Breast epithelium (tissue), 4 donors: ENCODE results near the gene HEG1. TPM values are rescaled to one million over a fixed set of nuclear protein-coding genes. Genes with fewer than 3 reads are reported as not detected.

ENCODE experiments used
- DNase-seq, 2 donors: peaks; one replicate each; pipeline ENCODE4 v3.0.0-alpha.2; 2019; ENCODE audit warnings: low spot score in 2 of 2
- H3K27ac ChIP-seq, 2 donors: fragments of 200-600 bp; sonication (generic) in 1 of 2; one replicate each; pipeline ENCODE4 v1.5.1; 2016 to 2019; ENCODE audit warnings: mild to moderate bottlenecking in 1 of 2
- H3K27me3 ChIP-seq, 2 donors: fragments of 200-600 bp; sonication (generic) in 1 of 2; one replicate each; pipeline versions ENCODE4 v1.5.1 to v1.6.0; 2017 to 2019; ENCODE audit warnings: control low read depth in 1 of 2, mild to moderate bottlenecking in 1 of 2
- H3K36me3 ChIP-seq: fragments of 200-600 bp; one replicate; pipeline ENCODE4 v1.5.1; 2019
- H3K4me1 ChIP-seq, 2 donors: fragments of 200-600 bp; sonication (generic); one replicate each; pipeline ENCODE4 v1.5.1; 2016 to 2019; ENCODE audit warnings: control low read depth in 1 of 2
- H3K4me3 ChIP-seq, 3 donors: fragments of 200-600 bp; sonication (generic); 1 replicate in 2 of 3; 2 replicates in 1 of 3; pipeline ENCODE4 v1.5.1; 2016 to 2019; ENCODE audit warnings: mild to moderate bottlenecking in 3 of 3, moderate library complexity in 2 of 3
- H3K9me3 ChIP-seq, 2 donors: fragments of 200-600 bp; sonication (generic) in 1 of 2; one replicate each; pipeline ENCODE4 v1.5.1; 2016 to 2019; ENCODE audit warnings: control low read depth in 1 of 2
- POLR2A ChIP-seq: fragments of 450-650 bp; IDR thresholded peaks from one replicate; pipeline ENCODE4 v1.6.1; 2016; ENCODE audit warnings: antibody characterized with exemption, mild to moderate bottlenecking, moderate library complexity
- POLR2AphosphoS5 ChIP-seq, 3 donors: sonication (generic); formaldehyde crosslinking; IDR thresholded peaks; one replicate each; pipeline ENCODE4 v1.6.1; 2017; ENCODE audit warnings: antibody characterized with exemption in 3 of 3
- intact Hi-C: fragments of 100-400 bp; cut with DNase I; formaldehyde crosslinking; loops from one replicate; pipeline ENCODE4 v1.15.1; 2023; ENCODE audit warnings: low total_unique reads
- total RNA-seq, 3 donors: library from RNA; depleted of rRNA; stranded (reverse); fragments of >200 nt; gene quantifications; one replicate each; pipeline ENCODE4 v1.1.0, GENCODE V29; 2016
- TF ChIP-seq, protein P1 (sequence below), 3 donors: fragments of 450-650 bp; IDR thresholded peaks; one replicate each; pipeline ENCODE4 v1.5.1; 2016 to 2017; ENCODE audit warnings: antibody characterized with exemption in 3 of 3, mild to moderate bottlenecking in 3 of 3, moderate library complexity in 3 of 3

HEG1 gene
- total RNA-seq, 3 donors from 2014 or later, result 36.0 to 45.9 (median 45.1) TPM

DNA sequence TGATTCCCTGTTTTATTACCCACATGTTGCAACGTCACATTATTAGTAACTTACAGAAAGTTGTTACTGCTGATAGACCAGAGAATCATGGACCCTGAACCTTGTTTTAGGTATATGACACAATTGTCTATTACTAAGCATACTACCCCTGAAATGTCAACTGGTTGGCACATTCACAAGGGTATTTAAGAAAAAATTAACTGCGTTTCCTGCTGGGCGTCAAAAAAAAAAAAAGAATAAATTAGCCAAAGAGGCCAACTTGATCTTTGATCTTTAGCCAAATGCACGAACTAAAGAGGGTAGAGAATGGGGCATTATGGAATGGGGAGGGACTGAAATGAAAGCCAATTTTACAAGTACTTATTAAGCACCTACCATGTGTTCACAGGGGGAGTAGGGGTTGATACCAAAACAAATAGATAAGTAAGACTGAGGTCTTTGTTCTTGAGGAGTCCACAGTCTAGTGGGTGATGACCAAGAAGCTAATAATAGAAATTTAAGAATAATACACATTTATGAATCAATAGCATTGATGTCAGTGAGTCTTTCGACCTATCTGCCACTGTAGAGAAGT lies 103.4 kb downstream of the HEG1 start:
- intact Hi-C loops, result no loop called here
- DNase-seq, result no peak
- TF ChIP-seq POLR2AphosphoS5 (IDR thresholded peaks at IDR 0.05), result no peak
- no peak for TF ChIP-seq POLR2A
- TF ChIP-seq, protein P1, sequence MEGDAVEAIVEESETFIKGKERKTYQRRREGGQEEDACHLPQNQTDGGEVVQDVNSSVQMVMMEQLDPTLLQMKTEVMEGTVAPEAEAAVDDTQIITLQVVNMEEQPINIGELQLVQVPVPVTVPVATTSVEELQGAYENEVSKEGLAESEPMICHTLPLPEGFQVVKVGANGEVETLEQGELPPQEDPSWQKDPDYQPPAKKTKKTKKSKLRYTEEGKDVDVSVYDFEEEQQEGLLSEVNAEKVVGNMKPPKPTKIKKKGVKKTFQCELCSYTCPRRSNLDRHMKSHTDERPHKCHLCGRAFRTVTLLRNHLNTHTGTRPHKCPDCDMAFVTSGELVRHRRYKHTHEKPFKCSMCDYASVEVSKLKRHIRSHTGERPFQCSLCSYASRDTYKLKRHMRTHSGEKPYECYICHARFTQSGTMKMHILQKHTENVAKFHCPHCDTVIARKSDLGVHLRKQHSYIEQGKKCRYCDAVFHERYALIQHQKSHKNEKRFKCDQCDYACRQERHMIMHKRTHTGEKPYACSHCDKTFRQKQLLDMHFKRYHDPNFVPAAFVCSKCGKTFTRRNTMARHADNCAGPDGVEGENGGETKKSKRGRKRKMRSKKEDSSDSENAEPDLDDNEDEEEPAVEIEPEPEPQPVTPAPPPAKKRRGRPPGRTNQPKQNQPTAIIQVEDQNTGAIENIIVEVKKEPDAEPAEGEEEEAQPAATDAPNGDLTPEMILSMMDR (IDR thresholded peaks at IDR 0.05), result no peak

DNA sequence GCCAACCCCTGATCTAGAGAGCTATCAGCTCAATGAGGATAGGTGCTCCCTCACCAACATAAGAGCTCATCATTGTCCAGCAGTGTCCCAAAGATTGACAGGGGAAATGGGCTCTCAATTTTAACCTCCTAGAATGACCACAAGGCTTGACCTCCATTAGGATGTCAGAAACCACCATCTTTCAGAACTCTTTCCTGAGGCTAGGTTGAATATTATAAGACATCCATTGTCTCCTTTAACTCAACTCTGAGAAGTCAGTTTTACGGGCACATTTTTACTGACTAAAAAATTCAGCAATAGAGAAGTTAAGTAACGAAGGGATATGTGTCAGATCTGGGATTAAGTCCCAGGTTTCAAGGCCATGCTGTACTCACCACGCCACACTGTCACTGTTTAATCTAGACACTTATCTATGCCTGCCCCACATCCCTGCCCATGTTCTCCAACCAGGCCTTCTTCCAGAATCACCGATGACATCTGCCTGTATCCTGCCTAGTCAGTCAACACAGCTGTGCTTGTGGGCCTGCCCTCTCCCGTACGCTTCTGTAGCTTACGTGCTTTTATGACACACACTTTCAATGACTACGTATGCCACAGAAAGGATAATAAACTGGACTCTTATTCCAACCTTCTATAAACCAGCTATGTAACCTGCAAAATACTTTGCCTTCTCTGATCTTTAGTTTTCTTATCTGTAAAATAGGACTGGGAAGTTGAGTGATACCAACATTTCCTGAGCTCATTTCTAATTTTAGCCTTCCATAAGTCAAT lies 104.1 kb downstream of the HEG1 start:
- H3K4me1 ChIP-seq, result no peaks in the 10 kb centered on the region
- no peaks in the 10 kb centered on the region for H3K36me3 ChIP-seq
- no peak overlapping the region for H3K27ac ChIP-seq
- H3K27me3 ChIP-seq, result no peaks in the 10 kb centered on the region
- intact Hi-C loops, result no loop called here
- H3K9me3 ChIP-seq, result no peaks in the 10 kb centered on the region
- TF ChIP-seq POLR2A (no peak), POLR2AphosphoS5 (IDR thresholded peaks at IDR 0.05) (no peak)
- TF ChIP-seq, protein P1 (IDR thresholded peaks at IDR 0.05), result no peak
- no peak for DNase-seq
- no peak overlapping the region for H3K4me3 ChIP-seq

More for the DNA sequence above, 103.4 kb downstream of the HEG1 start:
- Histone ChIP-seq H3K27me3 (no peaks in the 10 kb centered on the region), H3K9me3 (no peaks in the 10 kb centered on the region), H3K36me3 (no peaks in the 10 kb centered on the region), H3K27ac (no peak overlapping the region), H3K4me1 (no peaks in the 10 kb centered on the region), H3K4me3 (no peak overlapping the region)

DNA sequence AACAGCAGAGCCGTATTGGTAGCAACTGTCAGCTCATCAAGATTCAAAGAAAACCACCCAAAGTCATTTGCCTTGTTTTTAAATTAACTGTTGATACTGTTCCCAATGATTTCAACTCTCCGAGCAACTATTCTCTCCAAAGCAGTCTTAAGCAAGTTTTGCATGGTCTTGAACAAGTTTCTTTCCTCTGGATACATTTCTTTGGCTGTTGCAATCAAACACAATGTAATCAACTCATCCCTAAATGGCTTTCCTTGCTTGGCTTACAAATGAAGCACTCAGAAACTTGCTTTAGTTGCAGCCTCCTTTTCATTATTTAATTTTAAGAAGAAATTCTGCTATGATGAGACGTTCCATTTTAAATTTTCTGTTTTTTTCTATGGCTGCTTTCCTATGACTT lies 105.8 kb downstream of the HEG1 start:
- Histone ChIP-seq H3K27ac (no peak overlapping the region), H3K27me3 (no peaks in the 10 kb centered on the region), H3K36me3 (no peaks in the 10 kb centered on the region), H3K4me1 (no peaks in the 10 kb centered on the region), H3K4me3 (no peak overlapping the region), H3K9me3 (no peaks in the 10 kb centered on the region)
- intact Hi-C loops, result no loop called here
- DNase-seq, result no peak
- no peak for TF ChIP-seq POLR2AphosphoS5 (IDR thresholded peaks at IDR 0.05)
- TF ChIP-seq, protein P1 (IDR thresholded peaks at IDR 0.05), result no peak
- no peak for TF ChIP-seq POLR2A

DNA sequence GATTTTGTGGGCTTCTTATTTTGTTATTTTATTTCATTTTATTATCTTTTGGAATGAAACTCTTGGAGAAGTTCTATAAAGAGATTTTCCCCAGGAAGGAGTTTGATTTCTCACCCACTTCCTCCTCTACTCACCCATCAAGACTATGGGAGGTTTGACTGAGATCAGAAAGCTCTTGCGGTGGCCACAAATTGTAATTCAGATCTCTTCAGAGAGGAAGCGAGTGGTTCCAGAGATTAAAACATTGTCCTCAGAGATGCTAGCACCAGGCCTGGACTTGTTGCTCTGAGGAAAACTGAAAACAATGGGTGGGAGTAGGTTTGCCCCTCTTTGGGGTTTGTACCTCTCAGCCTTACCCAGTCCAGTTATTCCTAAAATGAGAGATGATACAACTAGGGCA lies 113.2 kb downstream of the HEG1 start:
- no peaks in the 10 kb centered on the region for H3K4me1 ChIP-seq
- no peak overlapping the region for H3K4me3 ChIP-seq
- no peaks in the 10 kb centered on the region for H3K9me3 ChIP-seq
- no peak overlapping the region for H3K27ac ChIP-seq
- no peaks in the 10 kb centered on the region for H3K36me3 ChIP-seq
- intact Hi-C loops, result no loop called here
- TF ChIP-seq POLR2A (no peak), POLR2AphosphoS5 (IDR thresholded peaks at IDR 0.05) (no peak)
- TF ChIP-seq, protein P1 (IDR thresholded peaks at IDR 0.05), result no peak
- no peak for DNase-seq
- H3K27me3 ChIP-seq, result no peaks in the 10 kb centered on the region

DNA sequence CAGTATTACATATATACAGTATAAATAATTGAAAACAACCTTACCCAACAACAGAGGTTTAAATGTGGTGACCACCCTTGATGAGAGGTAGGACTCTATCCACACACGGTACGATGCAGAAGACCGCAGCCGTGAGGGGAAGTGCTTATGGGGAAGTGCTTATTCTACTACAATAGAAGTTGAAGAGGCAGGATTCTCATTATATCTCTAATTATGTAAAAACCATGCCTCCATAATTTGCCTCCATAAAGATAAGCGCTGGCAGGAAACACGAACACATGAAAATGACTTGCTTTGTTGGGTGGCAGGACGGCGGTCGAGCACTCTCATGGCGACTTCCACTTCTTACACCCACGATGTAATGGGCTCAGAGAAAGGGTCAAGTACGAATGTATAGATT lies 114.0 kb downstream of the HEG1 start:
- intact Hi-C loops, result no loop called here
- H3K4me3 ChIP-seq, result no peak overlapping the region
- H3K9me3 ChIP-seq, result no peaks in the 10 kb centered on the region
- H3K27me3 ChIP-seq, result no peaks in the 10 kb centered on the region
- no peak overlapping the region for H3K27ac ChIP-seq
- no peaks in the 10 kb centered on the region for H3K36me3 ChIP-seq
- DNase-seq, result no peak
- H3K4me1 ChIP-seq, result no peaks in the 10 kb centered on the region
- TF ChIP-seq, protein P1 (IDR thresholded peaks at IDR 0.05), result no peak
- no peak for TF ChIP-seq POLR2AphosphoS5 (IDR thresholded peaks at IDR 0.05)
